Stimulated activated CD4-positive, alpha-beta T cell treated with anti-CD3 and anti-CD28 coated beads, Interleukin-1b, Interleukin-23, amount 100 ng/mL, for 24 hours (primary cell): Measurements from ENCODE around the gene KLHDC4.
A peak's percentile ranks its signal among the peaks of the same experiment; 100 is the strongest.
"Not testable (repeated sequence)": the region's sequence is repeated elsewhere in the genome, so short reads cannot be mapped to it uniquely, and the experiment has no call there.

Experiments used
- DNase-seq, 4 experiments: peaks; one replicate each; pipeline ENCODE4 v3.0.0-alpha.2; 2020; ENCODE audit warnings: low read depth in 4 of 4, low spot score in 1 of 4

The KLHDC4 gene

DNA sequence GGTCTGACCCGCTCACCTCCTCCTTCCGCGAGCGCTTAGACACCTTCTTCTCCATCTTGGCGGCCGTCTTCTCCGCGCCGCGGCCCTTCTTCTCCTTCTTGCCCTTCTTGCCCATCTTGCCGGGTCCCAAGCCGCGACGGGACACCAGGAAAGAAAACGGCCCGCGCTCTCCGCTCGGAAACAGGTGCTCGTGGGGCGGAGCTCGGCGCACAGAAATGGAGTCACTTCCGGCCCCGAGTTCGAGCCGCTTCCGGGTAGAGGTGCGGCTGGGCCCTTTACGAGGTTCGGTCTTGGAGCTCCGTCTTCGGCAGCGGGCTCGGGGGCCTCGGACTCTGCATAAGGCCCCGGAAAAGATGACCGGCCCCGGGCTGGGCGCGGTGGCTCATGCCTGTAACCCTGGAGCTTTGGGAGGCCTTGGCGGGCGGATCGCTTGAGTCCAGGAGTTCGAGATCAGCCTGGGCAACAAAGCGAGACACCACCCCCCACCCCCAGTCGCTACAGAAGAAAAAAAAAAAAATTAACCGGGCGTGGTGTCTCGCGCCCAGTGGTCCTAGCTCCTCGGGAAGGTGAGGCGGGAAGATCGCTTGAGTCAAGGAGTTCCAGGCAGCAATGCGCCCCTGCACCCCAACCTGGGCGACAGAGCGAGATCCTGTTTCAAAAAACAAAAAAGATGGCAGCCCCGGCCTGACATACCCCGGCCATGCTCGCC, at the start of gene KLHDC4:
TSS of gene KLHDC4 (minus strand) at position 211 of the 709 bp plus-strand sequence. CDS start at position 115, 96 bp downstream.
- DNase-seq, result peak; percentile 69 to 83 (median 80)

DNA sequence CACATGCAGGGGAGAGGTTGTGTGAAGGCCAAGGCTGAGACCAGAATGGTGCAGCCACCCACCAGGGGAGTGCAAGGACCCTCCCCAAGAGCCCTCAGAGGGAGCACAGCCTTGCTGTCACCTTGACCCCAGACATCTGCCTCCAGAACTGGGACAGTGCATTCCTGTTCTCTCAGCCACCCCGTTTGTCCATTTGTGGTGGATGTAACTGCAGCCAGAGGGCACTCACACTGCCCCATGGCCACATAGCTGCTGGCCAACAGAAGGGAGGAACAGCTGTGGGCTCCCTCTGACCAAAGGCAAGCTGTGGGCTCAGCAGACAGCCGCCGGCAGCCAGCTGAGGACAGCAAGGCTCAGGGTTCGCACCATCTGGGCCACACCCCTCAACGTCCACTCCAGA, 49.8 kb upstream of the KLHDC4 start:
- no peak for DNase-seq

DNA sequence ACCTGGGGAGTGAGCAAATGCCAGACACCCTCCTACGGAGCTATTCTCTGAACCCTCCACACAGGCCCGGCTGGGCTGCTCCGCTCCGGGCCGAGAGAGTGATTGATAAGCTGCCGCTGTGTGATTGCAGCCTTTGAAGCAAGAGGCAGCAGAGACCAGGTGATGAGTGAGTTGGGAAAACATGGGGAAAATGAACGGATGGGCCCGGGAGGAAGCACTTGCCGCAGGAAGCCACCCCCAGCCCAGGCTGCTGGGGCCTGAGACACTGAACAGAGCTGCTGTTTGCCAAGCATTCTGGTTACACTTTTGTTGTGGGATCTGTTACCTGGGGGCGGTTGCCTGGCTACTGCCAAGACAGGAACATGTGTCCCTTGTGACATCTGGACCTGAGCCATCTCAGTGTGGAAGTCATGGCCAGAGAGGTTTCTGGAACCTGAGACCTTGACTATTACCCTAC, 46.4 kb upstream of the KLHDC4 start:
- no peak for DNase-seq

DNA sequence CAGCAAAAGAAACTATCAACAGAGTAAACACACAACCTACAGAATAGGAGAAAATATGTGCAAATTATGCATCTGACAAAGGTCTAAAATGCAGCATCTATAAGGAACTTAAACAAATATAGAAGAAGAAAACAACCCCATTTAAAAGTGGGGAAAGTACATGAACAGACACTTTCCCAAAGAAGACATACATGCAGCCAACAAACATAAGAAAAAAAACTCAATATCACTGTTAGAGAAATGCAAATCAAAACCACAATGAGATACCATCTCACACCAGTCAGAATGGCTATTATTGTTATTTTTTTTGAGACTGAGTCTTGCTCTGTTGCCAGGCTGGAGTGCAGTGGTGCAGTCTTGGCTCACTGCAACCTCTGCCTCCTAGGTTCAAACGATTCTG, 45.7 kb upstream of the KLHDC4 start:
- DNase-seq, result not testable (repeated sequence)

DNA sequence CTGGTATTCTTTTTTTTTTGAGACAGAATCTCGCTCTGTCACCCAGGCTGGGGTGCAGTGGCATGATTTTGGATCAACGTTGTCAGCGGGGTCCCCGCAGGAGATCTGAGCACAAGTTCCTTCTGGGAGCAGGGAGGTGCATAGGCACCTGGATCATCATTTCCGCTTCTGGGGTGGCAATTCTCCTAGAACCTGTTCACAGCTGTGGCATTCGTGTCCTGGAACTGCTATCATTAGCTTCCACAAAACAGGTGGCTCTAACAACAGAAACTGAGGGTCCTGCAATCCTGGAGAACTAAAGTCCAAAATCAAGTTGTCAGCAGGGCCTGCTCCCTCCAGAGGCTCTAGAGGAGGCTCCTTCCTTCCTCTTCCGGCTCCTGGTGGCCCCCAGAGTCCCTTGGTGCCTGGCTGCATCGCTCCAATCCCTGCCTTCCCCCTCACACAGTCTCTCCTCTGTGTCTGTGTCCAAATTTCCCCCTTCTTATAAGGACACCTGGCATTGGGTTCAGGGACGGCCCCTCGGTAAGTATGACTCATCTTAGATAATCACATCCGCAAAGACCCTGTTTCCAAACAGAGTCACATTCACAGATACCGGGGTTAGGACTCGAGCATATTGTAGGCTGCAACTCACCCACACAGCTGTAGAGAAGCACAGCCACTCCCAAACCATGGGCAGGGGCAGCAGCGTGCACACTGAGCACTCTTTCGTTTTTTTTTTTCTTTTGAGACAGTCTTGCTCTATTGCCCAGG, 43.5 kb upstream of the KLHDC4 start:
- no peak for DNase-seq

DNA sequence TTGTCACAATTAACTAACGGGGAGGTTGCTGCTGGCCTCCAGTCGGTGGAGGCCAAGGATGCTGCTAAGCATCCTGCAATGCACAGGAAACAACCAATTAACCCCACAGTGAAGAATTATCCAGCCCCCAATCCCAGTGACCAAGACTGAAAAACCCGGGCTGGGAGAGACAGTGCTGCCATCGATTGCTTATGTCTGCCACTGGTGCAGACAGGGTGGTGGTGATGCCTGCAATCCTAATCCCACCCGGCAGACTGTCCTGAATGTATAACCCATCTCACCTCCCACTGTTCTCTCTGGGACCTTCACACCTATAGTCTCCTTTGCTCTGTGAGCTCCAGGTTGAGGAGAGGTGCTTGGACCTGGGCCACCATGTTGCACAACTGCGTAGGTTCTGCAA, 42.3 kb upstream of the KLHDC4 start:
- DNase-seq, result no peak

DNA sequence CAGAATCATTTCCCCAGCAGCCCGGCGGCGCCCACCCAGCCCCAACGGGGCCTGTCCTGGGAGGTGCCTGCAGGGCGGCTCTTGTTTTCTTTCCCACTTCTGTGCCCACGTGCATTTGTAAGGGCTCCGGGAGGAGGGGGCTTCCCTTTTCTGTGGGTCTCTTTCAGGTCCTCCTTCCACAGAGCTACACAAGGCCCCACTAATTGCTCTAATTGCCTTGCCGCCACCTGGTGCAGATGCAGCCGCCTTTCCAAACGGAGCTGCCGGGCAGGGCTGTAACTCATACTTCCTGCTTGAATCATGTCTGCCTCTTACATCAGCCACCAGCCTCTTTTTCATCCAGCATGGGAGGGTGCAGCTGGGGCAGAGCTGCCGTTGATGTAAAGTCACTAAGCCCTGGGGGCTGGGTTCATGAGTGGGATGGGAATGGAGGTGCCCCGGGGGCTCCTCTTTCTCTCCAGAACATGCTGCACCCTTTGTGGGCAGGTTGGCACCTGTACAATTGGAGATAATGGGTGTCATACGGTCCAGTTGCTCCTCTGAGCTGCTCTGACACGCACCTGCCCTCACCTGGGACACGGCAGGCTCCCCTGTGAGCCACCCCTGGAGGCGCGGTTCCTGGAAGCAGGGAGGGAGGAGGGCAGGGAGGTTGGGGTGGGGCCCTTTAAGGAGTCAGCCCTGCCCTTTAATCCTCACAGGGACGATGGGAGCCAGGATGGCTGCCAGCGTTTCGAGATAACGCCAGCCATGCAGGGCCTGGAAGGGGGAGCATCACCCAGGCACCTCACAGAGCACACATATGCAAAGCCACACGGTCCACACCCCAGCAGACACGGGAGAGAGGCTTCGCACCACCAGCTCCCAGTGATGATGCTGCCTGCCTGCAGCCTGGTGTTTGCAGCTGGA, 41.1 kb upstream of the KLHDC4 start:
- DNase-seq, result peak in 2 of 4 experiments; percentile 34 to 41

DNA sequence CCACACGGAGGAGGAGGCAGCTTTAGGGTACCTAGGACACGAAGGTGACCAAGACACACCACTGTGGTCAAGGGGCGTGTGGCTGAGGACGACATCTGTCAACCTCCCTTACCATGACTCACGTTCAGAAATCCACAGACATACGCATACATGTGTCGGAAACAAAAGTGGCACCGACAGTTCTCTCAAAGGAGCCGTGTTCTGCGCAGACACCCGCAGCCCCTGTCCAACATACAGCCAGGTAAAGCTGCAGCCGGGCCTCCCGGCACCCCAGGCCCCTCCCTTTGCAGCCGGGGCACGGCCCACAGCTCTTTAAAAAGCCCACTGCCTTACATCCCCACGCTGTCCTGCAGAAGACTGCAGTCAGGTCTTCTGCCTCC, 40.5 kb upstream of the KLHDC4 start:
- DNase-seq, result no peak

DNA sequence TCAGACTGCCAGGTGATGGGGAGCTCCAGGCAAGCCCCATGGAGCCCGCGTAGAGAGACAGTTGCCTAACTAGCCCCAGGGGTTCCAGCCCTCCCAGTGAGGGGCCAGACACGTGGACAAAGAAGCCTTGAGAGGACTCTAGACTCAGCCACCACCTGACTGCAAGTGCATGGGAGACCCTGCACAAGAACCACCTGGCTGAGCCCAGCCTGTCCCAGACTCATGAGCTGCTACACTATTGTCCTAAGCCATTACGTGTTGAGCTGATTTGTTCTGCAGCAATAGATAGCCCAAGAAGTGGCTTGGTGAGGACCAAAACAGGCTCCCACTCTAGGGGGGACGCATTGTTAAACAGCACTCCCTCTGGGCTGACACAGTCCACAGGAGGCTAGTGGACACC, 37.6 kb upstream of the KLHDC4 start:
- DNase-seq, result no peak

DNA sequence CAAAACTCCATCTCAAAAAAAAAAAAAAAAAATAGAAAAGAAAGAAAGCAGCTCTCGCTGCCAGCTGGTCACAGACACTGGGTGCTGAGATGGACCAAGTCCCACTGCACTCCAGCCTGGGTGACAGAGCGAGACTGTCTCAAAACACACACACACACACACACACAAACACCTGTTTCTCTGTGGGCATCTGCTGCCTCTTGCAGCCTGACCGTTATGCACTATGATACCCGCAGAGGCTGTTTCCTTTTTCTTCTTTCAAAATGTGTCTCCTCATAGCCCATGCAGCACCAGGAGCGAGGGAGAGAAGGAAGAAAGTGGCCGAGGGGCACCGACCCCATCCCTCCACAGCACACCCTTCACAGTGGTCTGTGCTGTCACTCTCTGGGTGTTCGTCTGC, 36.9 kb upstream of the KLHDC4 start:
- DNase-seq, result no peak

DNA sequence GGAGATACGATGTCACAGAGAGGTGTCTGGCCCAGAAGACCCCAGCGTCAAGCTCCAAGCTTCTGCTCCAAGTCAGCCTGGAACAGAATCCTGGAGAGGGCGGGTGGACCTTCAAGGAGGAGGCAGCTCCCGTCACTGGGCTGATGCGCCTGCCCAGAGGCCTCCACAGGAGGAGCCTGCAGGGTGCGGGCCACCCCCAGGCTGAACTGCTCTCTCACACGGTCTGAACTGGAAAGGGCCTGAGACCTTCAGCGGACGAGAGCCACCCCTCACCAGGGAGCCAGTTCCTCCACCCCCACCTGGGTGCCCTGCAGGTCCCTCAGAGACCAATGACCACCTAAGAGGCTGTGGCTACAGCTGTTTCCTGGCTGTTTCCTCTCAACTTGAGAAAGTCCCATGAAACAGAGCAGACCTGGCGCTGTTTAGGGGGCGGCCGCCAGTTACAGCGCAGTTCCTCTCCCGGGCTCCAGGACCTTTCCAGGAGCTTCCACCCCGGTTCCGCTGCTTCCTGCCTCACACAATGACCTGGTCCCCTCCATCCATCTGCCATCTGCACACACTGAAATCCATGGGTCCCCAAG, 36.0 kb upstream of the KLHDC4 start:
- DNase-seq, result no peak

DNA sequence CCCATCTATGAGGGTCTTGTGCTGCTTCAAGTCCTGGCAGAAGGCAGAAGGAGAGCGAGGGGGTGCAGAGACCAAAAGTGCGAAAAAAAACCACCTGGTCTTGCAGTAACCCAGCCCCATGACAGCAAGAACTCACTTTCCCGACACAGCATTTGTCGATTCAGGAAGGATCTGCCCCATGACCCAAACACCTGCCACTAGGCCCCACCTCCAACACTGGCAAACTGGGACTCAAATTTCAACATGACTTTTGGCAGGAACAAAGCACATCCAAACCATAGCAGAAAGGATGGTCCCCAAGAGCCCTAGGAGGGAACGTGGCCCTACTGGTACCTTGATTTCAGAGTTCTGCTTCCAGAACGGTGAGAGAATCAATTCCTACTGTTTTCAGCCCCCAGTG, 34.7 kb upstream of the KLHDC4 start:
- DNase-seq, result no peak

DNA sequence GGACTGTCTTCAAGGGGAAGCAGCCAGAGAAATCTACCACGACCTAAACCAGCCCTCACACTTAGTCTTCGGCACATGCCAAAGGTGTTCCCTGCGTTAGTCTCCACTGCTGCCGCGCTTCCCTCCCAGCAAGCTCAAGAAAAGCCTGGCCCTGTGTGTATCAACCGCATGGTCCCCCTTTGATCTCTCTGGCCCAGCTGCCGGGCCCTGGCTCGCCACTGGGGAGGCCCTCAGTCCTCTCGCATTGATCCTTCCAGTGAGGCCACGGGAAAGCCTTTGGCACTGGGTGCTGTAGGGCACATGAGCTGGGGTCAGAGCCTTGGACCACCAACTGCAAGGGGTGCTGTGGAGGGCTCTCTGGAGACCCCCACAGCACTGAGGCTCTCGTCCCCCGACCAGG, 29.6 kb upstream of the KLHDC4 start:
- no peak for DNase-seq

DNA sequence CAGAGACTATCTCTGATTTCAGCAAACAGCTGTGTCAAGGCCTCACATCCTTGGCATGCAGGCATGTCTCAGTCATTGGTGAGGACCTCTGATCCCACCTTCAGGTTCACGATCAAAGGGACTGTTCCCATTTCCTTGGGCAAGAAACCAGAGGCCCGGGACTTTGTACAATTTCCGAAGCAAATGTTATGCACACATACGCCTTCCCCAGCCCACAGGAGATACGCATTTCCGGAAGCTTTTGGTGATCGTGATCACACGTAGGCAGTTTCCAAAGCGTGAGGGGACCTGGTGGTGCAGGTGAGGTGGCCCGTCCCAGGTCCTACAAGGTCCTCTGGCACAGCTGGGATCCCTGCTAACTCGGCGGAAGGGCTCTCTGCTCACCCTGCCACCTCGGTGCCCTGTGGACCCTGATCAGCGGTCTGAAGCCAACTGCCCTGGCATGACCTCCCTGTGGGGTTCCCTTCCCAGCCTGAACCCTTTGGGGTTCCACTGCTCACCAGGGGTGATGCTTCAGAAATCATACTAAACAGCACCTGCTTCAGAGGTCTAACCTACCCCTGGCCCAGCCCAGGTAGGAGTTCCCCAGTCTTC, 28.8 kb upstream of the KLHDC4 start:
- DNase-seq, result no peak

DNA sequence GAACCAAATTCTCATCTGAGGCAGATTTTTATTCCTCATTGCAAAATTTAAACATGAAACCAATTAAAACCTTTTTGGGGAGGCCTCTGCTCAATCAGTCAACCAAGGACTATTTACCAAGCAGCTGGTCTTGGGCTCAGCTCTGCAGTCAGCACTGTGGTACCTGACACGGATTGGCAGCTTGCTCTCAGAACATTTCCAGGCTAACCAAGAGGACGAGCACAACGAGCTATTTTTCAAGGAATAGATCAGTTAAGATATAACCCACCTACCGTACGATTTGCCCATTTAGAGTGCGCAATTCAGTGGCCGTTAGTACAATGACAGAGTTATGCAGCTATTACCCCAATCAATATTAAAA, 26.4 kb upstream of the KLHDC4 start:
- DNase-seq, result no peak

DNA sequence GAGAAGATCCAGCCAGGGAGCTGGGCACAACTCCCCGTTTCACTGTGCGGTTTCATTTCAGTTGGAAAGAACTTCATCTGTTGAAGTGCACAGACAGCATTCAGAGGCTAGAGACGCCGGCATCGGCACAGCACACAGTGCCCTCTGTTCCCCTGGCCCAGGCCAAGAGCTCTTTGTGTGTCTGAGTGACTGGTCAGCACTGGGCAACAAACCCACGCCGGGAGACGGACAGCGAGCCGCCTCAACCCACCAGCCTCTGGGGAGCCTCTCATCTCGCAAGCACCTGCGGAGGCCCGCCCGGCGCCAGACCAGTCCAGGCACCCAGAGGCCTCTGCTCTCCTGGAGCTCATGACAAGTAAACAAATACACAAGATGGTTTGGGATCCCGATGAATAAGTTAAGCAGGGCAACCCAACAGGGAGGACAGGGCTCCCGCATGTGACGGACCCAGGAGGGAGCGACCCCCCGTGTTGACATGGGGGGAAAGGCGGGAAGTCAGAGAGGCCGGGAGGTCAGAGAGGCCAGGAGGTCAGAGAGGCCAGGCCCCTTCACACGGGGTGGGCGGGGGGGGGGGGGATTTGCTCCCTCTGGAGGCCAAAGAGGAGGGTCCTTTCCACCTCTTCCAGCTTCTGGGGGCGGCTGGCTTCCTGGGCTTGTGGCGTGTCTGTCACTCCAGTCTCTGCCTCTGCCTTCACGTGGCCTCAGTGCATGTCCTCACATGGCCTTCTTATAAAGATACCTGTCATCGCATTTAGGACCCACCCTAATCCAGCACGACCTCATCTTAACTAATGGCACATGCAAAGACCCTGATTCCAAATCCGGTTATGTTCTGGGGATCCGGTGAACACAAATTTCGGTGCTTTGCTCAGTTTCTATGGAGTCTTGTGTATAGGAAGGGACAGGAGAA, 25.8 kb upstream of the KLHDC4 start:
- no peak for DNase-seq

DNA sequence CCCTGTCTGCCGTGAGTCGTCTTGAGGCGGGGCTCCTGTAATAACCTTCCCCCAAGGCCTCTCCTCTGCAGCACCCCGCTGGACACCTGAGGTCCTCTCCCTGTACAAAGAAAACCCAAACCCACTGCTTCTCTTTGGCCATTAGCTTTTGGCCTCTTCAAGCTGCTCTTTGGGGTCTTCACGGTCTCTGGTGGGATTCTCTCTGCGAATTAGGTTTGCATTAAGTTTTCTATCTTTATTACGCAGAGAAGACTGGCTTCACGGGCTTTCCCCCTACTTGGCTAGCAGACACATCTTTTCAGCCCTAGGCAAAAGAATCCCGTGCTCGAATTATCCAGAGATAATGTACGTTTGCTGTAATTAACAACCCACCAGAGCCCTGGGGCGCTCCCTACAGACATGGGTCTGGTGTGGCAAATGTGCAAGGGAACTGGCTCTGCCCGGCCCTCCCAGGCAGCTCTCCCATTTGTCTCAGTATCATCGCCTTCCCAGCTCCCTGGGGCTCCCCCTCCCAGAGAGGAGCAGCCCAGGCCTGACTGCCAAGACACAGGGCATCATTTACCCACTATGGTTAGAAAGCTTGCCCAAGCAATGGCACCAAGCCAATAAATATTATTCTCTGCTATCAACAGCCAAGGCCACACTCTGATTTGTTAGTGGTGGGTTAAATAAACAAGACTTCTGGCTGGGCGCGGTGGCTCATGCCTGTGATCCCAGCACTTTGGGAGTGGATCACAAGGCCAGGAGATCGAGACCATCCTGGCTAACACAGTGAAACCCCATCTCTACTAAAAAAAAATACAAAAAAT, 24.7 kb upstream of the KLHDC4 start:
- DNase-seq, result no peak

DNA sequence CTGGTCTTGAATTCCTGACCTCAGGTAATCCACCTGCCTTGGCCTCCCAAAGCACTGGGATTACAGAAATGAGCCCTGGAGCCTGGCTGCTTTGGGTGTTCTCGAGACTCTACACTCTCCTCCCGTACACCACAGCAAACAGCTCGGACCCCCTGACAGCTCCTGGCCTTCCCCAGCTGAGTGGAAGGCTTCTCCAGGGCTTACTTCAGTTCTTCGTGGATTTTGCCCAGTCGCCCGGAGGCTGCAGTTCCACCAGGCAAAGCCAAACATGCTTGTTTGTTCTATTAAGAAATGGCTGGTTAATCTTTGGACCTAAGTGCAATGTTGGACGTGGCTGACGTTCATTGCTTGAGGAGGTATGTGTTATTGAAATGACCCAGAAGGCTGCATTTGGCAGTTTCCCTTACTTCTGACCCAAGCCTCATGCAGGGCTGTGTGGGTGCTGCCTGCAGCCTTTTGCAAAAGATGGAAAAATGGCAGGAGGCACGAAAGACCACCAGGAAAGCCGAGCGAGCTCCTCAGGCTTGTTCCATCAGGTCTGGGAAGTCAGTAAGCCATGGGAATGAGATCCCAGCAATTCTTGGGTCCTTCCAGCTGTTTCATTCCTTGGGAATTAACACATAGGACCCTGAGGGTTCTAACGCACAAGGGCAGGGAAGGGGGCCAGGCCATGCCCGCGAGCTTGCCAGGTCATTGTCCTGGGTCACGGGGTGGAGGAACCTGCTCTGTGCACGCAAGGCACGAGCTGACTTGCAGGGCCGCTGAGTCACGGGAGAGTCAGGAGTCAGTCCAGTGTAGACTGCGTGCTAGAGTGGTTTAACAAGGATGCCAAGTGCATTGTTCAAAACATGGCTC, 23.9 kb upstream of the KLHDC4 start:
- DNase-seq, result no peak
